WERI-Rb-1 (cell line): ENCODE data around the gene CAPN11.

Experiments
- DNase-seq: peaks from one replicate; pipeline ENCODE4 v3.0.0-alpha.2; 2020
- H3K27ac ChIP-seq: fragments of 250-450 bp; sonication (Bioruptor Pico); 2 replicates; pipeline ENCODE4 v1.5.1; 2020; ENCODE audit warnings: mild to moderate bottlenecking, moderate library complexity
- H3K27me3 ChIP-seq: fragments of 250-450 bp; sonication (Bioruptor Pico); 2 replicates; pipeline ENCODE4 v1.5.1; 2021; ENCODE audit warnings: mild to moderate bottlenecking, low read depth, moderate library complexity; ENCODE audit not compliant: insufficient read depth, severe bottlenecking
- H3K36me3 ChIP-seq: fragments of 250-450 bp; sonication (Bioruptor Pico); 2 replicates; pipeline ENCODE4 v1.5.1; 2020; ENCODE audit warnings: mild to moderate bottlenecking, moderate library complexity
- H3K4me3 ChIP-seq: 2 replicates; pipeline ENCODE4 v1.5.1; 2011; ENCODE audit warnings: low read depth, mild to moderate bottlenecking, control low read depth, low read length
- H3K9me3 ChIP-seq: fragments of 250-450 bp; sonication (Bioruptor Pico); 2 replicates; pipeline ENCODE4 v1.5.1; 2021; ENCODE audit warnings: mild to moderate bottlenecking, moderate library complexity; ENCODE audit not compliant: severe bottlenecking
- TF ChIP-seq, protein P1 (sequence below): IDR thresholded peaks from 2 replicates; pipeline ENCODE4 v1.5.1; 2011; ENCODE audit warnings: low read depth, mild to moderate bottlenecking, control low read depth, inconsistent platforms, low read length

CAPN11 gene

DNA sequence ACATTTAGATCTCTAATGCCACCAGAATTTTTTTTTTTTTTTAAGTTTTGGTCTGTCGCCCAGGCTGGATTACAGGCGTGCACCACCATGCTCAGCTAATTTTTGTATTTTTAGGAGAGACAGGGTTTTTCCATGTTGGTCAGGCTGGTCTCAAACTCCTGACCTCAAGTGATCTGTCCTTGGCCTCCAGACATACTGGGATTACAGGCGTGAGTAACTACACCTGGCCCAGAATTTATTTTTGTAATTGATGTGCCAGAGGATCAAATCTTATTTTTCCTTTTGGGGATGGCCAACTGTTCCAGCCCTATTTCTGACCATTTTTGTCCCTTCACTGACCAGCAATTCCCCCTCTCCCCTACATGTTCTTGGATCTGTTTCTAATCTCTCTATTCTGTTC lies 40.1 kb downstream of the CAPN11 start:
- no peak overlapping the region for H3K27ac ChIP-seq
- TF ChIP-seq, protein P1, sequence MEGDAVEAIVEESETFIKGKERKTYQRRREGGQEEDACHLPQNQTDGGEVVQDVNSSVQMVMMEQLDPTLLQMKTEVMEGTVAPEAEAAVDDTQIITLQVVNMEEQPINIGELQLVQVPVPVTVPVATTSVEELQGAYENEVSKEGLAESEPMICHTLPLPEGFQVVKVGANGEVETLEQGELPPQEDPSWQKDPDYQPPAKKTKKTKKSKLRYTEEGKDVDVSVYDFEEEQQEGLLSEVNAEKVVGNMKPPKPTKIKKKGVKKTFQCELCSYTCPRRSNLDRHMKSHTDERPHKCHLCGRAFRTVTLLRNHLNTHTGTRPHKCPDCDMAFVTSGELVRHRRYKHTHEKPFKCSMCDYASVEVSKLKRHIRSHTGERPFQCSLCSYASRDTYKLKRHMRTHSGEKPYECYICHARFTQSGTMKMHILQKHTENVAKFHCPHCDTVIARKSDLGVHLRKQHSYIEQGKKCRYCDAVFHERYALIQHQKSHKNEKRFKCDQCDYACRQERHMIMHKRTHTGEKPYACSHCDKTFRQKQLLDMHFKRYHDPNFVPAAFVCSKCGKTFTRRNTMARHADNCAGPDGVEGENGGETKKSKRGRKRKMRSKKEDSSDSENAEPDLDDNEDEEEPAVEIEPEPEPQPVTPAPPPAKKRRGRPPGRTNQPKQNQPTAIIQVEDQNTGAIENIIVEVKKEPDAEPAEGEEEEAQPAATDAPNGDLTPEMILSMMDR, result no peak
- H3K27me3 ChIP-seq, result no peaks in the 10 kb centered on the region
- H3K9me3 ChIP-seq, result no peaks in the 10 kb centered on the region
- no peak for DNase-seq
- H3K4me3 ChIP-seq, result no peak overlapping the region
- no peaks in the 10 kb centered on the region for H3K36me3 ChIP-seq

DNA sequence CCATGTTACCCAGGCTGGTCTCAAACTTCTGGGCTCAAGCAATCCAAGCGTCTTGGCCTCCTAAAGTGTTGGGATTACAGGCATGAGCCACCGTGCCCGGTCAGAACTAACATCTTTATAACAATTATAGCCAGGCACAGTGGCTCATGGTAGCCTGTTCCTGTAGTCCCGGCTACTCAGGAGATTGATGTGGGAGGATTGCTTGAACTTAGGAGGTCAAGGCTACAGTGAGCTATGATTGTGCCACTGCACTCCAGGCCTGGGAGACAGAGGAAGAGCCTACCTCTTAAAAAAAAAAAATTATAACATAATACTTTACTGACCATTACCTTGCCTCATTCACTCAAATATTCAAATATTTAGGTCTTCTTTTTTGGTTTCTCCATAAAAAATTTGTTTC lies 41.3 kb downstream of the CAPN11 start:
- Histone ChIP-seq H3K27ac (no peak overlapping the region), H3K4me3 (no peak overlapping the region), H3K9me3 (no peaks in the 10 kb centered on the region), H3K27me3 (no peaks in the 10 kb centered on the region), H3K36me3 (no peaks in the 10 kb centered on the region)
- no peak for DNase-seq
- TF ChIP-seq, protein P1, result no peak

DNA sequence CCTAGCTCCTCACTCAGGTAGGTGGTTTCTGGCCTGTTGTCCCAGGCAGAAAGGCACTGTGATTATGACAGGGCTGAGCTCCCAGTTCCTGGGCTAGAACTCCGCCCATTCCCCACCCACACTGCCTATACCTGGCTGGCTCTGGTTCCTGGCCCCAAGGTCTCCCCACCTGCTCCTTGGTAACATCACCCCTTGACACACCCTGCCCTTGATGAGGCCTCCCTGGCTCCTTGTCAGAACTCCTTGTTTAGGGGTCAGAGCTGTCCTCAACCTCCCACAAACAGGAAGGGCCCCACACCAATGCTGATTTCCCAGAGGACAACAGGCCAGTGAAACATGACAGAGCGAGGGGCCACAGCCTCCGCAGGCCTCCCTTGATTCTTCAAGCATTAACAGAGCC lies 42.6 kb downstream of the CAPN11 start:
- no peak for DNase-seq
- Histone ChIP-seq H3K9me3 (no peaks in the 10 kb centered on the region), H3K27ac (no peak overlapping the region), H3K27me3 (no peaks in the 10 kb centered on the region), H3K36me3 (no peaks in the 10 kb centered on the region), H3K4me3 (no peak overlapping the region)
- TF ChIP-seq, protein P1, result no peak

DNA sequence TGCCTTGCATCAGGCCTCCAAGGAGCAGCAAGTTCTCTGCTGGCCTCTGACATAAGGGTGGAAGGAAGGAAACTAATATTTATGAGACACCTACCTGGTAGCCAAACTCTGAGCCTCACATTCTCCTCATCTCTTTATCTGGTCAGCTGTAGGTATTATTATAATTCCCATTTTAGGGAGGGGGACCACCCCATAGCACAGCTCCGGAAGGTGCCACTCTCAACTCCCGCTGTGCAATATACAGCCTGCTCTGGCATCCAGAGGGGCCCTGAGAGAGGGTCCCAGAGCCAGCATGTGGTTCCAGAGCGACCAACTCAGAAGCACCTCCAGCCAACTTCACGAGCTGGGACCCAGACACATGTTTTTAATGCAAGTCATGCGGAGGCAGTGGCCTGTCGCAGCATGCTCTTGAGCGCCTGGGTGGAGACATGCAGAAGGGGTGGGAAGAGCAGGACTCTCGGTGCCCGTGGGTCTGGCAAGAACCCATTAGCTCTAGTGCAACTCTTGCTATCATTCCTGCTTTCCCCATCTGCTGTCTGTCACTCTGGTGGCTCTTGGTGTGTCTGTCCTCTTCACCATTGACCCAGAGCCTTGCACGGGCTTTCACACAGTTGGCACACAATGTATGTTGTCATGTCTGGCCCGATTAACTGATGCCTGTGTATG lies 43.2 kb downstream of the CAPN11 start:
- no peak overlapping the region for H3K27ac ChIP-seq

DNA sequence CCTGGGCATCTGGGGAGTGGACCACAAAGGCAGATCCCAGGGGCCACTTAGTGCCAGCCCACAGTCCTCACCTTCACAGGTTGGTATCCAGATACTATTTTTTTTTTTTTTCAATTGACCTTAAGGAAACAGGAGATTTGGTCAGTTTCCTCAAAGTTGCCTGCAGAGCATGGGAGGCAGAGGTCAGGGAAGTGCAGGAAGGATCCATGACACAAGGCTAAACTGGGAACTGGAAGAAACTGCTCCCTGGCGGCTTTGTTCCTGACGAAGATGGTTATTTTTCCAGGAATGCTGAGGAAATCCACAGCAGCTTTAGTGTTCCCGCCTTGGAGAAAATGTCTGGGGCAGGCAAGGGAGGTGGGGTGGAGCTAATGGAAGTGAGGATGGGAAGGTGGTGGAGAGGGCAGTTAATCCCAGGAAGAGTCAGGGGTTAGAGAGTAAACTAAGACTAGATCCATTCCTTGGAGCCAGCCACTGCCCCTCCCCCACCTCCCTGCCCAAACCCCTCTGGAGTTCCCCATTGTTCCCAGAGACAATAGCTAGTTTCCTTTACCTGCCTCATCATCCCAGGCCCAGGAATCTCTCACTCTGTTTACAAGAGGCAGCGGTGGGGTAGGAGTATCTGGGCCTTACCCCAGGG lies 43.8 kb downstream of the CAPN11 start:
- H3K27ac ChIP-seq, result no peak overlapping the region
- H3K27me3 ChIP-seq, result no peaks in the 10 kb centered on the region
- DNase-seq, result no peak
- TF ChIP-seq, protein P1, result no peak
- no peaks in the 10 kb centered on the region for H3K9me3 ChIP-seq
- H3K36me3 ChIP-seq, result no peaks in the 10 kb centered on the region
- H3K4me3 ChIP-seq, result no peak overlapping the region

More for the DNA sequence above, 43.2 kb downstream of the CAPN11 start:
- H3K36me3 ChIP-seq, result no peaks in the 10 kb centered on the region
- H3K4me3 ChIP-seq, result no peak overlapping the region
- no peaks in the 10 kb centered on the region for H3K9me3 ChIP-seq
- H3K27me3 ChIP-seq, result no peaks in the 10 kb centered on the region
- no peak for DNase-seq
- TF ChIP-seq, protein P1, result no peak
